HG03135 (cell line): ENCODE results near the gene TET1.
"Not testable (repeated sequence)": the region's sequence is repeated elsewhere in the genome, so short reads cannot be mapped to it uniquely, and the experiment has no call there.

ENCODE experiments used
- ATAC-seq: cut with Tn5 transposase; IDR thresholded peaks from one replicate; pipeline ENCODE4 v1.9.1; 2021; ENCODE audit warnings: mild to moderate bottlenecking, moderate library complexity; ENCODE audit not compliant: unreplicated experiment

TET1 gene

GRCh38 chr10:68562661-68563570, 2.8 kb downstream of the TET1 start:
- ATAC-seq = no peak

- no peak for ATAC-seq
Measured at GRCh38 chr10:68564712-68565111, 4.6 kb downstream of the TET1 start.

- no peak for ATAC-seq
Measured at GRCh38 chr10:68565658-68566057, 5.5 kb downstream of the TET1 start.

GRCh38 chr10:68566351-68566750, 6.2 kb downstream of the TET1 start:
- no peak for ATAC-seq

GRCh38 chr10:68566955-68567354, 6.8 kb downstream of the TET1 start:
- ATAC-seq = no peak

GRCh38 chr10:68572151-68572550, 12.0 kb downstream of the TET1 start:
- ATAC-seq = no peak

GRCh38 chr10:68574051-68574450, 13.9 kb downstream of the TET1 start:
- ATAC-seq = no peak

GRCh38 chr10:68576118-68576517, 16.0 kb downstream of the TET1 start:
- no peak for ATAC-seq

- no peak for ATAC-seq
Measured at GRCh38 chr10:68578974-68579373, 18.8 kb downstream of the TET1 start.

- not testable (repeated sequence) for ATAC-seq
Measured at GRCh38 chr10:68584187-68584586, 24.1 kb downstream of the TET1 start.

- ATAC-seq = no peak
Measured at GRCh38 chr10:68586606-68587305, 26.6 kb downstream of the TET1 start.

- ATAC-seq = no peak
Measured at GRCh38 chr10:68594405-68594804, 34.3 kb downstream of the TET1 start.

GRCh38 chr10:68595513-68595912, 35.4 kb downstream of the TET1 start:
- no peak for ATAC-seq

- ATAC-seq = no peak
Measured at GRCh38 chr10:68597407-68597806, 37.3 kb downstream of the TET1 start.

- ATAC-seq = no peak
Measured at GRCh38 chr10:68598978-68599770, 39.0 kb downstream of the TET1 start.

GRCh38 chr10:68599771-68600040, 39.6 kb downstream of the TET1 start:
- ATAC-seq = no peak

GRCh38 chr10:68600041-68600778, 40.1 kb downstream of the TET1 start:
- peak; percentile 86 for ATAC-seq

- ATAC-seq = no peak
Measured at GRCh38 chr10:68601501-68602265, 41.5 kb downstream of the TET1 start.

GRCh38 chr10:68602434-68602833, 42.3 kb downstream of the TET1 start:
- no peak for ATAC-seq

GRCh38 chr10:68603766-68604165, 43.6 kb downstream of the TET1 start:
- no peak for ATAC-seq
